HG03159 (cell line): ENCODE measurements around the gene WDR59.

Experiments
- ATAC-seq: cut with Tn5 transposase; IDR thresholded peaks from one replicate; pipeline ENCODE4 v1.9.1; 2021; ENCODE audit warnings: mild to moderate bottlenecking, moderate library complexity; ENCODE audit not compliant: unreplicated experiment

Gene WDR59

GRCh38 chr16:74987027-74987681, 2.2 kb upstream of the WDR59 start:
- no peak for ATAC-seq

- ATAC-seq, result no peak
These were observed 762 bp downstream of the WDR59 start for GRCh38 chr16:74984194-74984528.

GRCh38 chr16:74982256-74982655, 2.7 kb downstream of the WDR59 start:
- no peak for ATAC-seq

- ATAC-seq, result no peak
These were observed 9.3 kb downstream of the WDR59 start for GRCh38 chr16:74975591-74975990.

GRCh38 chr16:74973304-74973703, 11.6 kb downstream of the WDR59 start:
- ATAC-seq, result no peak

- ATAC-seq, result no peak
These were observed 30.2 kb downstream of the WDR59 start for GRCh38 chr16:74954763-74955162.

- no peak for ATAC-seq
These were observed 33.2 kb downstream of the WDR59 start for GRCh38 chr16:74951681-74952080.

GRCh38 chr16:74951206-74951605, 33.7 kb downstream of the WDR59 start:
- ATAC-seq, result no peak

GRCh38 chr16:74950511-74950910, 34.4 kb downstream of the WDR59 start:
- ATAC-seq, result no peak

- no peak for ATAC-seq
These were observed 35.6 kb downstream of the WDR59 start for GRCh38 chr16:74949309-74949708.

- ATAC-seq, result no peak
These were observed 40.5 kb downstream of the WDR59 start for GRCh38 chr16:74944466-74944865.

- no peak for ATAC-seq
These were observed 41.7 kb downstream of the WDR59 start for GRCh38 chr16:74942977-74943918.

- no peak for ATAC-seq
These were observed 42.4 kb downstream of the WDR59 start for GRCh38 chr16:74942566-74942965.

GRCh38 chr16:74939688-74940087, 45.2 kb downstream of the WDR59 start:
- no peak for ATAC-seq

GRCh38 chr16:74936902-74937560, 47.9 kb downstream of the WDR59 start:
- peak; percentile 91 for ATAC-seq

- ATAC-seq, result no peak
These were observed 53.5 kb downstream of the WDR59 start for GRCh38 chr16:74931445-74931844.

- no peak for ATAC-seq
These were observed 55.3 kb downstream of the WDR59 start for GRCh38 chr16:74929636-74930035.

- ATAC-seq, result no peak
These were observed 58.1 kb downstream of the WDR59 start for GRCh38 chr16:74926805-74927204.

GRCh38 chr16:74923766-74924460, 61.0 kb downstream of the WDR59 start:
- no peak for ATAC-seq

- ATAC-seq, result no peak
These were observed 62.5 kb downstream of the WDR59 start for GRCh38 chr16:74922150-74923138.
